Measurements from ENCODE around the gene ACVRL1. TPM values are rescaled to one million over a fixed set of nuclear protein-coding genes. Genes with fewer than 3 reads are reported as not detected.

The ACVRL1 gene
- total RNA-seq, 1 experiment from 2014 or later, result not detected

DNA sequence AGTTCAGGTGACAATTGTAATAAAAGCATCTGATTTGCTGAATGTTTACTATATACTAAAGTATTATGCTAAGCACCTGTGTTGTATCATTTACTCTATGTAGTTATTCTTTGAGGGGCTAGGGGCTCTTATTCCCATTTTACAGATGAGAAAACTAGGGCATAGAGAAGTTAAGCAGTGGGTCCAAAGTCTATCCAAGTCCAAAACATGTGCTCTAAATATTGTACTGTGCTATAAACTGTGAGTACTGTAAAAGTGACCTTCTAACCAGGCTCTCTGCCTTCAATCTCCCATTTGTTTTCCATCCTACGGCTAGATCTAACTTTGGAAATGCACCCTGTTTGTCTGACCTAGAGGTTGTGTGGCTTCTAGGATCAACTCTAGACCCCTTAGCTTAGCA, 53.2 kb downstream of the ACVRL1 start:
- Histone ChIP-seq H3K56ac (ENCODE audit: insufficient read length, low read depth, low read length) (no peak overlapping the region), H3K23ac (ENCODE audit: insufficient read length, low read depth, low read length) (no peak overlapping the region)

More for the DNA sequence above, 53.2 kb downstream of the ACVRL1 start:
- H3K9me3 ChIP-seq (ENCODE audit: control insufficient read depth, low read depth, low read length), result no peaks in the 10 kb centered on the region
- no peak overlapping the region for H3K9ac ChIP-seq (ENCODE audit: extremely low read depth, insufficient read length, low read length)
- H4K5ac ChIP-seq (ENCODE audit: insufficient read length, low read depth, low read length), result no peak overlapping the region
- H3K14ac ChIP-seq (ENCODE audit: insufficient read depth, low read length), result no peak overlapping the region
- H3K4me3 Mint-ChIP-seq, result no peak overlapping the region
- H4K8ac ChIP-seq (replicated peaks; ENCODE audit: insufficient read length, low read depth, low read length), result no peak overlapping the region
- H3K4ac ChIP-seq (ENCODE audit: low read depth, low read length), result no peak overlapping the region
- no peak overlapping the region for H2BK15ac ChIP-seq (ENCODE audit: low read depth, low read length)
- no peak overlapping the region for H2AFZ ChIP-seq (ENCODE audit: low read length)
- H3K27ac ChIP-seq (ENCODE audit: insufficient read length, low read depth, low read length), result no peak overlapping the region
- H3K4me2 ChIP-seq (ENCODE audit: insufficient read depth, insufficient read length, low read length), result no peak overlapping the region
- no peak overlapping the region for H2AK5ac ChIP-seq (ENCODE audit: insufficient read length, low read length)
- H3K79me1 ChIP-seq (ENCODE audit: insufficient read depth, low read depth, low read length, poor library complexity, severe bottlenecking), result no peaks in the 10 kb centered on the region
- no peak overlapping the region for H3K27ac Mint-ChIP-seq
- H2BK5ac ChIP-seq (ENCODE audit: insufficient read length, low read length), result no peak overlapping the region
- no peaks in the 10 kb centered on the region for H3K23me2 ChIP-seq (ENCODE audit: insufficient read length, low read depth, low read length, poor library complexity, severe bottlenecking)
- H4K20me1 ChIP-seq (ENCODE audit: control insufficient read depth, insufficient read depth, insufficient read length), result no peaks in the 10 kb centered on the region
- no peak overlapping the region for H2BK120ac ChIP-seq (ENCODE audit: low read depth, low read length, poor library complexity, severe bottlenecking)
- no peak overlapping the region for H2BK20ac ChIP-seq (ENCODE audit: low read depth, low read length, poor library complexity, severe bottlenecking)
- no peak overlapping the region for H4K91ac ChIP-seq (ENCODE audit: insufficient read length, low read depth, low read length)
- H3K79me2 ChIP-seq (ENCODE audit: insufficient read depth, low read length), result no peaks in the 10 kb centered on the region; the same call in 1 of the 2 replicates
- DNase-seq, result no peak
- no peak overlapping the region for H2BK12ac ChIP-seq (ENCODE audit: insufficient read length, low read depth, low read length)
- H3K18ac ChIP-seq (ENCODE audit: insufficient read length, low read depth, low read length), result no peak overlapping the region
- TF ChIP-seq CTCF (conservative IDR thresholded peaks at IDR 0.05), result no peak
- no peaks in the 10 kb centered on the region for H3K27me3 Mint-ChIP-seq (ENCODE audit: low read depth)
- no CpG with 5 or more reads among the region's 1 CpG for WGBS (ENCODE audit: extremely low coverage, insufficient read length, low lambda C conversion rate)
- no peaks in the 10 kb centered on the region for H3K4me1 ChIP-seq (ENCODE audit: insufficient read depth, low read length)
- no peak overlapping the region for H3T11ph ChIP-seq (ENCODE audit: low read length)
- peaks cover 3 to 44% (median 4%) of the 10 kb centered on the region in 3 experiments for H3K36me3 Mint-ChIP-seq (ENCODE audit: insufficient read depth in 1 of 3, low read depth in 3 of 3)
- no peaks in the 10 kb centered on the region for H3K27me3 ChIP-seq (ENCODE audit: insufficient read depth, low read length)
- H3K4me1 Mint-ChIP-seq, result peaks cover 1 to 5% of the 10 kb centered on the region in 2 experiments; a peak in 3 of 4 replicates
- H3K9me3 Mint-ChIP-seq, result peaks cover 2% of the 10 kb centered on the region in 2 experiments; a peak in 3 of 5 replicates
